ENCODE results near the gene C19orf73. TPM values are rescaled to one million over a fixed set of nuclear protein-coding genes. Genes with fewer than 3 reads are reported as not detected.

Gene C19orf73
- total RNA-seq, 1 donor from 2014 or later: 2.3 TPM

GRCh38 chr19:49135686-49136085 is 16.7 kb upstream of the C19orf73 start:
- no peaks in the 10 kb centered on the region for H3K4me1 Mint-ChIP-seq (ENCODE audit: unreplicated experiment)
- no peak overlapping the region for H3K27ac Mint-ChIP-seq
- DNase-seq (ENCODE audit: extremely low spot score, unreplicated experiment): no peak
- H3K27me3 Mint-ChIP-seq: no peaks in the 10 kb centered on the region
- TF ChIP-seq CTCF (conservative IDR thresholded peaks at IDR 0.05): no peak
- no peak overlapping the region for H3K4me3 Mint-ChIP-seq
- H3K9me3 Mint-ChIP-seq: peaks cover 4% of the 10 kb centered on the region
- peaks cover 11% of the 10 kb centered on the region for H3K36me3 Mint-ChIP-seq

- Mint-ChIP-seq H3K4me1 (ENCODE audit: unreplicated experiment) (peaks cover 3% of the 10 kb centered on the region), H3K27ac (peak overlapping the region; percentile 59), H3K9me3 (peaks cover 4% of the 10 kb centered on the region), H3K36me3 (peaks cover 11% of the 10 kb centered on the region), H3K27me3 (no peaks in the 10 kb centered on the region), H3K4me3 (peak overlapping the region; percentile 81)
- no peak for TF ChIP-seq CTCF (conservative IDR thresholded peaks at IDR 0.05)
- DNase-seq (ENCODE audit: extremely low spot score, unreplicated experiment): no peak
Observed at GRCh38 chr19:49133621-49134454, 14.9 kb upstream of the C19orf73 start.

- H3K4me3 Mint-ChIP-seq: peak overlapping the region; percentile 81
Observed at GRCh38 chr19:49132974-49133609, 14.1 kb upstream of the C19orf73 start.

GRCh38 chr19:49130325-49130724 is 11.4 kb upstream of the C19orf73 start:
- H3K9me3 Mint-ChIP-seq: no peaks in the 10 kb centered on the region
- H3K4me1 Mint-ChIP-seq (ENCODE audit: unreplicated experiment): peaks cover 10% of the 10 kb centered on the region
- TF ChIP-seq CTCF (conservative IDR thresholded peaks at IDR 0.05): no peak
- H3K36me3 Mint-ChIP-seq: no peaks in the 10 kb centered on the region
- no peak for DNase-seq (ENCODE audit: extremely low spot score, unreplicated experiment)
- no peak overlapping the region for H3K4me3 Mint-ChIP-seq
- H3K27ac Mint-ChIP-seq: no peak overlapping the region
- H3K27me3 Mint-ChIP-seq: no peaks in the 10 kb centered on the region

More at GRCh38 chr19:49132974-49133609, 14.1 kb upstream of the C19orf73 start:
- H3K27me3 Mint-ChIP-seq: no peaks in the 10 kb centered on the region
- H3K4me1 Mint-ChIP-seq (ENCODE audit: unreplicated experiment): peaks cover 9% of the 10 kb centered on the region
- TF ChIP-seq CTCF (conservative IDR thresholded peaks at IDR 0.05): no peak
- H3K27ac Mint-ChIP-seq: peak overlapping the region; percentile 69
- DNase-seq (ENCODE audit: extremely low spot score, unreplicated experiment): no peak
- H3K36me3 Mint-ChIP-seq: peaks cover 11% of the 10 kb centered on the region
- H3K9me3 Mint-ChIP-seq: peaks cover 4% of the 10 kb centered on the region

GRCh38 chr19:49129238-49129583 is 10.3 kb upstream of the C19orf73 start:
- DNase-seq (ENCODE audit: extremely low spot score, unreplicated experiment): no peak
- Mint-ChIP-seq H3K36me3 (no peaks in the 10 kb centered on the region), H3K27ac (no peak overlapping the region), H3K4me1 (ENCODE audit: unreplicated experiment) (peaks cover 10% of the 10 kb centered on the region), H3K27me3 (peaks cover 5% of the 10 kb centered on the region), H3K4me3 (peak overlapping the region; percentile 59), H3K9me3 (no peaks in the 10 kb centered on the region)
- no peak for TF ChIP-seq CTCF (conservative IDR thresholded peaks at IDR 0.05)

All from type B pancreatic cell (in vitro differentiated cells).